ENCODE results near the gene XXYLT1. TPM values are rescaled to one million over a fixed set of nuclear protein-coding genes. Genes with fewer than 3 reads are reported as not detected.

XXYLT1 gene
- total RNA-seq, 1 donor from 2014 or later, result 16.4 TPM

- H3K36me3 Mint-ChIP-seq, result peaks cover 2% of the 10 kb centered on the region
- Histone ChIP-seq H3K4me2 (no peak overlapping the region), H3K36me3 (no peaks in the 10 kb centered on the region), H2AFZ (replicated peaks) (no peak overlapping the region), H3K27ac (no peak overlapping the region), H3K4me1 (peaks cover 10% of the 10 kb centered on the region), H4K20me1 (ENCODE audit: low read depth) (no peaks in the 10 kb centered on the region), H3K79me2 (ENCODE audit: low read depth) (no peaks in the 10 kb centered on the region), H3K27me3 (no peaks in the 10 kb centered on the region), H3K4me3 (no peak overlapping the region), H3F3A (ENCODE audit: low read depth) (no peaks in the 10 kb centered on the region), H3K9ac (no peak overlapping the region), H3K9me3 (ENCODE audit: low read depth) (no peaks in the 10 kb centered on the region)
- H3K27ac Mint-ChIP-seq, result no peak overlapping the region
- no peak for TF ChIP-seq CTCF (IDR thresholded peaks at IDR 0.05)
- TF ChIP-seq EZH2phosphoT487 (IDR thresholded peaks at IDR 0.05), result no peak
- no peak for TF ChIP-seq EZH2 (IDR thresholded peaks at IDR 0.05)
- no peak for DNase-seq (ENCODE audit: low spot score)
- no peak overlapping the region for H3K4me3 Mint-ChIP-seq
- peaks cover 19% of the 10 kb centered on the region for H3K4me1 Mint-ChIP-seq
- H3K9me3 Mint-ChIP-seq, result peaks cover 4% of the 10 kb centered on the region
- H3K27me3 Mint-ChIP-seq (ENCODE audit: insufficient read depth, low read depth), result peaks cover 4% of the 10 kb centered on the region
Observed at GRCh38 chr3:195032106-195032759, 238.7 kb downstream of the XXYLT1 start.

GRCh38 chr3:195031574-195032003, 239.4 kb downstream of the XXYLT1 start:
- Histone ChIP-seq H3K9me3 (ENCODE audit: low read depth) (no peaks in the 10 kb centered on the region), H2AFZ (replicated peaks) (no peak overlapping the region), H3K9ac (no peak overlapping the region), H3K27me3 (no peaks in the 10 kb centered on the region), H3K4me3 (no peak overlapping the region), H3K79me2 (ENCODE audit: low read depth) (no peaks in the 10 kb centered on the region), H4K20me1 (ENCODE audit: low read depth) (no peaks in the 10 kb centered on the region), H3K4me2 (no peak overlapping the region), H3K4me1 (peaks cover 10% of the 10 kb centered on the region), H3F3A (ENCODE audit: low read depth) (no peaks in the 10 kb centered on the region), H3K36me3 (no peaks in the 10 kb centered on the region), H3K27ac (no peak overlapping the region)
- Mint-ChIP-seq H3K27ac (no peak overlapping the region), H3K36me3 (peaks cover 2% of the 10 kb centered on the region), H3K4me3 (no peak overlapping the region), H3K9me3 (peaks cover 2% of the 10 kb centered on the region), H3K4me1 (peaks cover 14% of the 10 kb centered on the region), H3K27me3 (ENCODE audit: insufficient read depth, low read depth) (peaks cover 4% of the 10 kb centered on the region)
- TF ChIP-seq EZH2 (IDR thresholded peaks at IDR 0.05) (no peak), CTCF (IDR thresholded peaks at IDR 0.05) (no peak), EZH2phosphoT487 (IDR thresholded peaks at IDR 0.05) (no peak)
- no peak for DNase-seq (ENCODE audit: low spot score)

- Histone ChIP-seq H3K9me3 (ENCODE audit: low read depth) (no peaks in the 10 kb centered on the region), H4K20me1 (ENCODE audit: low read depth) (no peaks in the 10 kb centered on the region), H3K27ac (no peak overlapping the region), H3K79me2 (ENCODE audit: low read depth) (no peaks in the 10 kb centered on the region), H3K9ac (no peak overlapping the region), H3K4me3 (no peak overlapping the region), H3K4me2 (no peak overlapping the region), H2AFZ (replicated peaks) (peak overlapping the region; percentile 14), H3K4me1 (peaks cover 5% of the 10 kb centered on the region), H3K27me3 (no peaks in the 10 kb centered on the region), H3F3A (ENCODE audit: low read depth) (no peaks in the 10 kb centered on the region), H3K36me3 (no peaks in the 10 kb centered on the region)
- H3K9me3 Mint-ChIP-seq, result peaks cover 2% of the 10 kb centered on the region
- H3K27ac Mint-ChIP-seq, result no peak overlapping the region
- H3K27me3 Mint-ChIP-seq (ENCODE audit: insufficient read depth, low read depth), result peaks cover 4% of the 10 kb centered on the region
- DNase-seq (ENCODE audit: low spot score), result no peak
- no peak overlapping the region for H3K4me3 Mint-ChIP-seq
- H3K4me1 Mint-ChIP-seq, result peaks cover 10% of the 10 kb centered on the region
- TF ChIP-seq CTCF (IDR thresholded peaks at IDR 0.05) (no peak), EZH2phosphoT487 (IDR thresholded peaks at IDR 0.05) (no peak), EZH2 (IDR thresholded peaks at IDR 0.05) (no peak)
- peaks cover 2% of the 10 kb centered on the region for H3K36me3 Mint-ChIP-seq
Observed at GRCh38 chr3:195030791-195031321, 240.1 kb downstream of the XXYLT1 start.
